Esophagus muscularis mucosa (tissue), 4 donors: Measurements from ENCODE around the gene ZFR. TPM values are rescaled to one million over a fixed set of nuclear protein-coding genes. Genes with fewer than 3 reads are reported as not detected.
A peak's percentile ranks its signal among the peaks of the same experiment; 100 is the strongest.

Experiments
- DNase-seq: peaks from one replicate; pipeline ENCODE4 v3.0.0-alpha.2; 2017; ENCODE audit errors: extremely low spot score
- H3K27ac ChIP-seq, 4 donors: fragments of 200-600 bp; sonication (generic); replicated peaks in 1 of 4; 1 replicate in 3 of 4; 2 replicates in 1 of 4; pipeline ENCODE4 v1.5.1; 2016 to 2019; ENCODE audit warnings: mild to moderate bottlenecking in 1 of 4
- H3K27me3 ChIP-seq, 4 donors: fragments of 200-600 bp; sonication (generic); one replicate each; pipeline versions ENCODE4 v1.5.1 to v1.6.0; 2016 to 2019
- H3K36me3 ChIP-seq, 4 donors: fragments of 200-600 bp; sonication (generic); one replicate each; pipeline ENCODE4 v1.5.1; 2016 to 2019
- H3K4me1 ChIP-seq, 4 donors: fragments of 200-600 bp; sonication (generic); one replicate each; pipeline ENCODE4 v1.5.1; 2016 to 2019
- H3K4me3 ChIP-seq, 4 donors: fragments of 200-600 bp; sonication (generic); 1 replicate in 2 of 4; 2 replicates in 2 of 4; pipeline ENCODE4 v1.5.1; 2016 to 2019; ENCODE audit warnings: mild to moderate bottlenecking in 4 of 4, moderate library complexity in 1 of 4
- H3K9me3 ChIP-seq, 4 donors: fragments of 200-600 bp; sonication (generic); 1 replicate in 3 of 4; 2 replicates in 1 of 4; pipeline ENCODE4 v1.5.1; 2016 to 2019
- EP300 ChIP-seq: sonication (generic); formaldehyde crosslinking; IDR thresholded peaks from one replicate; pipeline ENCODE4 v1.6.1; 2017; ENCODE audit warnings: antibody characterized with exemption
- POLR2A ChIP-seq: fragments of 450-650 bp; IDR thresholded peaks from one replicate; pipeline ENCODE4 v1.6.1; 2017; ENCODE audit warnings: antibody characterized with exemption, moderate library complexity, mild to moderate bottlenecking, low read depth
- POLR2AphosphoS5 ChIP-seq, 2 donors: sonication (generic); formaldehyde crosslinking; IDR thresholded peaks; one replicate each; pipeline ENCODE4 v1.6.1; 2017; ENCODE audit warnings: antibody characterized with exemption in 2 of 2
- WGBS: methylation state at CpG from one replicate; pipeline ENCODE4 v1.1.5; 2018; 5-methylcytosine and 5-hydroxymethylcytosine counted together
- intact Hi-C: fragments of 100-400 bp; cut with DNase I; formaldehyde crosslinking; loops from one replicate; pipeline ENCODE4 v1.15.1; 2023
- total RNA-seq, 4 donors: library from RNA; depleted of rRNA; stranded (reverse); fragments of >200 nt; gene quantifications; one replicate each; pipeline versions ENCODE4 v1.1.0 to v1.2.1, GENCODE V29; 2016
- TF ChIP-seq, protein P1 (sequence below), 3 experiments: fragments of 200-600 bp in 2 of 3; fragments of 450-650 bp in 1 of 3; sonication (generic) in 2 of 3; IDR thresholded peaks; one replicate each; pipeline ENCODE4 v1.5.1; 2017 to 2019; ENCODE audit warnings: antibody characterized with exemption in 3 of 3, mild to moderate bottlenecking in 2 of 3, moderate library complexity in 1 of 3

ZFR gene
- total RNA-seq, 4 donors from 2014 or later, result 83.2 to 106 (median 92.4) TPM

GRCh38 chr5:32332361-32332760, 112.2 kb downstream of the ZFR start:
- Histone ChIP-seq H3K4me3 (no peak overlapping the region), H3K4me1 (peaks cover 0 to 28% (median 18%) of the 10 kb centered on the region in 4 donors), H3K27me3 (no peaks in the 10 kb centered on the region), H3K9me3 (no peaks in the 10 kb centered on the region), H3K36me3 (no peaks in the 10 kb centered on the region), H3K27ac (no peak overlapping the region)
- no peak for DNase-seq
- 91% methylated on average over 1 of the region's 1 CpG for WGBS
- intact Hi-C loops, result loop anchor here (10.0 kb wide), 1 partner anchor 508 kb away; no protein-coding TSS in a partner anchor
- TF ChIP-seq POLR2A (no peak), EP300 (no peak), POLR2AphosphoS5 (IDR thresholded peaks at IDR 0.05) (no peak)
- TF ChIP-seq, protein P1, sequence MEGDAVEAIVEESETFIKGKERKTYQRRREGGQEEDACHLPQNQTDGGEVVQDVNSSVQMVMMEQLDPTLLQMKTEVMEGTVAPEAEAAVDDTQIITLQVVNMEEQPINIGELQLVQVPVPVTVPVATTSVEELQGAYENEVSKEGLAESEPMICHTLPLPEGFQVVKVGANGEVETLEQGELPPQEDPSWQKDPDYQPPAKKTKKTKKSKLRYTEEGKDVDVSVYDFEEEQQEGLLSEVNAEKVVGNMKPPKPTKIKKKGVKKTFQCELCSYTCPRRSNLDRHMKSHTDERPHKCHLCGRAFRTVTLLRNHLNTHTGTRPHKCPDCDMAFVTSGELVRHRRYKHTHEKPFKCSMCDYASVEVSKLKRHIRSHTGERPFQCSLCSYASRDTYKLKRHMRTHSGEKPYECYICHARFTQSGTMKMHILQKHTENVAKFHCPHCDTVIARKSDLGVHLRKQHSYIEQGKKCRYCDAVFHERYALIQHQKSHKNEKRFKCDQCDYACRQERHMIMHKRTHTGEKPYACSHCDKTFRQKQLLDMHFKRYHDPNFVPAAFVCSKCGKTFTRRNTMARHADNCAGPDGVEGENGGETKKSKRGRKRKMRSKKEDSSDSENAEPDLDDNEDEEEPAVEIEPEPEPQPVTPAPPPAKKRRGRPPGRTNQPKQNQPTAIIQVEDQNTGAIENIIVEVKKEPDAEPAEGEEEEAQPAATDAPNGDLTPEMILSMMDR (IDR thresholded peaks at IDR 0.05), result no peak

GRCh38 chr5:32331935-32332274, 112.6 kb downstream of the ZFR start:
- peaks cover 0 to 28% (median 18%) of the 10 kb centered on the region in 4 donors for H3K4me1 ChIP-seq
- 52% methylated on average over 3 of the region's 3 CpGs for WGBS
- DNase-seq, result no peak
- H3K36me3 ChIP-seq, result no peaks in the 10 kb centered on the region
- H3K27me3 ChIP-seq, result no peaks in the 10 kb centered on the region
- no peak overlapping the region for H3K4me3 ChIP-seq
- TF ChIP-seq POLR2AphosphoS5 (IDR thresholded peaks at IDR 0.05) (no peak), POLR2A (no peak), EP300 (no peak)
- TF ChIP-seq, protein P1 (IDR thresholded peaks at IDR 0.05), result no peak
- no peak overlapping the region for H3K27ac ChIP-seq
- H3K9me3 ChIP-seq, result no peaks in the 10 kb centered on the region
- intact Hi-C loops, result loop anchor here (10.0 kb wide), 1 partner anchor 507 kb away; no protein-coding TSS in a partner anchor

DNA sequence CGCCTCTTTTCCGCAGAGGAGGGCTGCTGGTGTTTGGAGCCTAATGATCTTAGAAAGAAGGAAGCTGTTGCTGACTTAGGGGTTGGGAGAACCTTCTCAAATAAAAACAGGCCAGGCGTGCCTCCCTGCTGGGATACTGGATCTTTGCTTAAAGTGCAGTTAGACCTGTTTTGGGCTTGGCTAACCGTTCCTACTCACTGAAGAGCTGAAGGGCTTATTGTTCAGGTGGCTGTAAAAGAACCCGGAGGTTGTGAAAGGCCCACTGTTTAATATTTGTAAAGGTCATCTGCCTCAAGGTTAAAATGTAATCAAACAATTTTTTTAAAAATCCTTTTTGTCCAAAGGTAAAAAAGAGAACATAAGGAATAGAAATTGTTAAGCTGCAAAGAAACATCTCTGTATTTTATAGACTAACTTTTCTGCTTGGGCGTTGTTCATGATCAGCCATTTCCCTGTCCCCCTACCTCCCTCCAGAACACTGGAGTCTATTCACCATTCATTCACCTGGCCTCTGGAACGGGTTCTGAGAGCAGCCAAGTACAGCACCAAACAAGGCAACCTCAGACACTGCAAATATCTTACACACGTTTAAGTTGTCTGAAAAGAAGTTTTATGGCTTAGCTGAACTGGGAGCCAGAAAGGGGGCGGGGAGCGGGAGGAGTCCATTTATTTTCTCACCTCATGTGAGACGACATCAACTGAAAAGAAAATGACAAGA, 113.2 kb downstream of the ZFR start:
- Histone ChIP-seq H3K4me1 (peaks cover 0 to 28% (median 18%) of the 10 kb centered on the region in 4 donors), H3K9me3 (no peaks in the 10 kb centered on the region), H3K36me3 (no peaks in the 10 kb centered on the region), H3K27ac (peak overlapping the region in 1 of 4 donors; percentile 11), H3K4me3 (no peak overlapping the region), H3K27me3 (no peaks in the 10 kb centered on the region)
- WGBS, result 49% methylated on average over 11 of the region's 11 CpGs
- TF ChIP-seq POLR2A (no peak), POLR2AphosphoS5 (IDR thresholded peaks at IDR 0.05) (no peak), EP300 (no peak)
- TF ChIP-seq, protein P1 (IDR thresholded peaks at IDR 0.05), result no peak
- peak; percentile 86 for DNase-seq
- intact Hi-C loops, result loop anchor here (10.0 kb wide), 1 partner anchor 507 kb away; no protein-coding TSS in a partner anchor

GRCh38 chr5:32330126-32330971, 114.2 kb downstream of the ZFR start:
- 77% methylated on average over 9 of the region's 11 CpGs for WGBS
- H3K4me3 ChIP-seq, result no peak overlapping the region
- no peaks in the 10 kb centered on the region for H3K9me3 ChIP-seq
- DNase-seq, result peak; percentile 68
- no peaks in the 10 kb centered on the region for H3K27me3 ChIP-seq
- no peaks in the 10 kb centered on the region for H3K36me3 ChIP-seq
- H3K4me1 ChIP-seq, result peaks cover 0 to 28% (median 18%) of the 10 kb centered on the region in 4 donors
- TF ChIP-seq POLR2A (no peak), EP300 (no peak), POLR2AphosphoS5 (IDR thresholded peaks at IDR 0.05) (no peak)
- TF ChIP-seq, protein P1 (IDR thresholded peaks at IDR 0.05), result no peak
- peak overlapping the region in 1 of 4 donors; percentile 11 for H3K27ac ChIP-seq
- intact Hi-C loops, result loop anchor here (10.0 kb wide), 1 partner anchor 506 kb away; no protein-coding TSS in a partner anchor
